ENCODE measurements around the gene ROBO1. TPM values are rescaled to one million over a fixed set of nuclear protein-coding genes. Genes with fewer than 3 reads are reported as not detected.
"Not testable (repeated sequence)": the region's sequence is repeated elsewhere in the genome, so short reads cannot be mapped to it uniquely, and the experiment has no call there.

Gene ROBO1
- total RNA-seq, 1 donor from 2014 or later: 7.1 TPM

DNA sequence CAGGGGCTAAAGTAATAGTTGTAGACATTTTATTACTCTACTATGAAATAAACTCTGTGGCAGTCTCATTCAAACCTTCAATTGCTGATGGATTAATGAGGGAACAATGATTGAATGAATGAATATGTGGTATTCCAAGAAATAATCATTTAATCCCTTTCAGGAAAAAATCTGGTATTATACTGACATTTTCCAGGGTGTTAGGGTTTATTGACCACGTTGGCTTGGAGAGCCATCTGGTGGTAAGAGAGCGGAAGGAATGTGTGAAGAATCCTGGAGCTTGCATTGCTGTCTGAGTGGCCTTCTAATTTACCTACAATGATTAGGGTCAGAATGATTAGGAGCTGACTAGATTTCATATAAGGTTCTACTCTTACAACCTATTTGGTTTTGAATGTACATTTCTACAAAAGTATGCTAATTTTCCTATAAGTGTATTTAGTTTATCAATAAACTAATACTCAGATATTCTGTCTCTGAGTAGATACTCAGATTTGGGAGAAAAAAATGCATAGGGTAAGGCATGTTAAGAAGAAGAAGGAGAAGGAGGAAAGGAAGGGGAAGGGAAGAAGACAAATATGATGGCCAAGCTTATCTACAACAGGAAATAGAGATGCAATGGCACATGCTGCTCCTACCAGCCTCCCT, 249.9 kb downstream of the ROBO1 start:
- Histone ChIP-seq H3K4me1 (peaks cover 5% of the 10 kb centered on the region), H3K4me3 (no peak overlapping the region), H3K27ac (replicated peaks) (no peak overlapping the region), H3K36me3 (no peaks in the 10 kb centered on the region), H3K27me3 (ENCODE audit: low read depth) (no peaks in the 10 kb centered on the region), H3K9me3 (replicated peaks) (no peaks in the 10 kb centered on the region)
- no peak for DNase-seq
- TF ChIP-seq, protein P1, sequence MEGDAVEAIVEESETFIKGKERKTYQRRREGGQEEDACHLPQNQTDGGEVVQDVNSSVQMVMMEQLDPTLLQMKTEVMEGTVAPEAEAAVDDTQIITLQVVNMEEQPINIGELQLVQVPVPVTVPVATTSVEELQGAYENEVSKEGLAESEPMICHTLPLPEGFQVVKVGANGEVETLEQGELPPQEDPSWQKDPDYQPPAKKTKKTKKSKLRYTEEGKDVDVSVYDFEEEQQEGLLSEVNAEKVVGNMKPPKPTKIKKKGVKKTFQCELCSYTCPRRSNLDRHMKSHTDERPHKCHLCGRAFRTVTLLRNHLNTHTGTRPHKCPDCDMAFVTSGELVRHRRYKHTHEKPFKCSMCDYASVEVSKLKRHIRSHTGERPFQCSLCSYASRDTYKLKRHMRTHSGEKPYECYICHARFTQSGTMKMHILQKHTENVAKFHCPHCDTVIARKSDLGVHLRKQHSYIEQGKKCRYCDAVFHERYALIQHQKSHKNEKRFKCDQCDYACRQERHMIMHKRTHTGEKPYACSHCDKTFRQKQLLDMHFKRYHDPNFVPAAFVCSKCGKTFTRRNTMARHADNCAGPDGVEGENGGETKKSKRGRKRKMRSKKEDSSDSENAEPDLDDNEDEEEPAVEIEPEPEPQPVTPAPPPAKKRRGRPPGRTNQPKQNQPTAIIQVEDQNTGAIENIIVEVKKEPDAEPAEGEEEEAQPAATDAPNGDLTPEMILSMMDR (IDR thresholded peaks at IDR 0.05; ENCODE audit: borderline replicate concordance): peak; percentile 32
- intact Hi-C loops (cut with micrococcal nuclease): no loop called here

DNA sequence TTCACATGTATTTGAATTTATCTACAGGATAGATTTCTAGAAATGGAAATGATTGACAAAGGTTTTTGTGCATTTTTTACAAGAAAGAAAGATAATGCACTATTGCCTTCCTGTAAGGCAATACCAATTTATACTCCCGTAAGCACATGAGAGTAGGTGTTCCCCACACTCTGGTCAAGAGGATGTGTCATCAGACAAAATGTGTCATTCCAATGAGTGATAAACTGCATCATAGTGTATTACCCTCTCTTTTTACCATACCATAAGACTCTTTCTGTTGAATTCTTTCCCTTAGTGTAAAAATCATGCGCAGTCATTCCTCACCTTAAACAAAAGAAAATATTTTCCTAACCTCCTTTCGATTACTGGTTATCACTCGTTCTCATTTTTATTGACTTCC, 251.0 kb downstream of the ROBO1 start:
- H3K27ac ChIP-seq (replicated peaks): no peak overlapping the region
- intact Hi-C loops (cut with micrococcal nuclease): no loop called here
- no peak for DNase-seq
- H3K4me1 ChIP-seq: peaks cover 5% of the 10 kb centered on the region
- TF ChIP-seq, protein P1 (IDR thresholded peaks at IDR 0.05; ENCODE audit: borderline replicate concordance): no peak
- no peaks in the 10 kb centered on the region for H3K36me3 ChIP-seq
- H3K9me3 ChIP-seq (replicated peaks): no peaks in the 10 kb centered on the region
- H3K4me3 ChIP-seq: no peak overlapping the region
- H3K27me3 ChIP-seq (ENCODE audit: low read depth): no peaks in the 10 kb centered on the region

DNA sequence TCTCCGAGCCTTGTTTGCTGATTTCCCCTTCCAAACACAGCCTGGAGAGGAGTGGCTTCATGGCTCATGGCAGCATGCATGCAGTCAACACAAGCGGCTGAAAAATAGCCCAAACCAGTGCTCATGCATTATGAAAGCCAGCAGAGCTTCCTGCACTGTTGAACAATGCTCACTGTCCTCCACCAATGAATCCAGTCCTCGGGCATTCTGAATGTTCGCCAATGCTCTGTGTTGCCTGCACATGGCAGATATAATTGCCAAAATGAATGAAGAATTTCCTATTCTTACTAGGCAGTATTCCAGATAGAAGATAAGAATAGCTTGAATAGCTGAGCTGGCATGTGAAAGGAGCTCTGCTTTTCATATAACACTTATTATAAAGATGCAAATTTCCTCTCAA, 252.7 kb downstream of the ROBO1 start:
- no peak overlapping the region for H3K4me3 ChIP-seq
- no peaks in the 10 kb centered on the region for H3K27me3 ChIP-seq (ENCODE audit: low read depth)
- H3K4me1 ChIP-seq: peaks cover 5% of the 10 kb centered on the region
- H3K36me3 ChIP-seq: no peaks in the 10 kb centered on the region
- DNase-seq: no peak
- TF ChIP-seq, protein P1 (IDR thresholded peaks at IDR 0.05; ENCODE audit: borderline replicate concordance): no peak
- intact Hi-C loops (cut with micrococcal nuclease): no loop called here
- H3K27ac ChIP-seq (replicated peaks): no peak overlapping the region
- no peaks in the 10 kb centered on the region for H3K9me3 ChIP-seq (replicated peaks)

DNA sequence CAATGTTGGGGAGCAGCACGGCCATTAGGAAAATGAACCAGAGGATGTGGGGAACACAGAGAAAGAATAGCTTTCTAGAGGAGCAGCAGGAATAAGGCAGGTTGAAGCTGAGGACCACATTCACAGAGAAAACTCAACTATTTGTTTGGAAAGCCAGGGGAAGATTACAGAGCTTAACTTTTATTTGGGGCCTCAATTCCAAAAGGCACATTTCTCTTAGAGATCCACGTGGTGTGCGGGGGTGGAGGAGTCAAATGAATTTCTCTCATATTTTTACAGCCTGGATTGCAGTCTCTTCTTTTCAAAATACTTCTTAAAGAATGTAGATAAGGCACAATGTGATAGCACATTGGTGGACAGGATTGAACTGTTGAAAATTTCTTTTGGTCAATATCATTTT, 253.7 kb downstream of the ROBO1 start:
- intact Hi-C loops (cut with micrococcal nuclease): no loop called here
- no peaks in the 10 kb centered on the region for H3K9me3 ChIP-seq (replicated peaks)
- H3K27ac ChIP-seq (replicated peaks): no peak overlapping the region
- DNase-seq: no peak
- peaks cover 5% of the 10 kb centered on the region for H3K4me1 ChIP-seq
- no peak overlapping the region for H3K4me3 ChIP-seq
- TF ChIP-seq, protein P1 (IDR thresholded peaks at IDR 0.05; ENCODE audit: borderline replicate concordance): no peak
- H3K27me3 ChIP-seq (ENCODE audit: low read depth): no peaks in the 10 kb centered on the region
- H3K36me3 ChIP-seq: no peaks in the 10 kb centered on the region

DNA sequence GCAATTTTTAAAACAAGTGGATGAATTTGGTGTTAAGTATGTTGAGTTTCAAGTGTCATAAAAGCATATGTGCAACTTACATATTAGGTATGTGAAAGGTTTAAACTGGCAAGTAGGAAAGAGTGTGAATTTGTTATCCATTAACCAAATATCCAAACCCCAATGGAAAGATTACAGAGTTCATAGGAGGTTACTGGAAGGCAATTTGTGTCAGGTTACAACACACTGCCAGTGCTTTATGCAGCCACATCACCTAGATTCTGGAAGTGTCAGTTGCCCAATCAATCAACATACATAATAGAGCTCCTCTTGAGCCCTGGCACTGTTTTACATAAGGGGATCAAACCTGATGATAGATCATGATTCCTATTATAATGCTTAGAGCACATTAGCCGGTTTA, 261.0 kb downstream of the ROBO1 start:
- no peaks in the 10 kb centered on the region for H3K27me3 ChIP-seq (ENCODE audit: low read depth)
- TF ChIP-seq, protein P1 (IDR thresholded peaks at IDR 0.05; ENCODE audit: borderline replicate concordance): no peak
- H3K4me1 ChIP-seq: no peaks in the 10 kb centered on the region
- no peak overlapping the region for H3K27ac ChIP-seq (replicated peaks)
- no peak overlapping the region for H3K4me3 ChIP-seq
- DNase-seq: no peak
- intact Hi-C loops (cut with micrococcal nuclease): no loop called here
- H3K9me3 ChIP-seq (replicated peaks): peaks cover 4% of the 10 kb centered on the region
- H3K36me3 ChIP-seq: no peaks in the 10 kb centered on the region

- DNase-seq; H3K4me1 ChIP-seq; H3K9me3 ChIP-seq (replicated peaks); H3K27me3 ChIP-seq (ENCODE audit: low read depth); H3K4me3 ChIP-seq; H3K36me3 ChIP-seq; H3K27ac ChIP-seq (replicated peaks); intact Hi-C loops (cut with micrococcal nuclease): not testable (repeated sequence)
Observed at GRCh38 chr3:79502216-79502681, 265.5 kb downstream of the ROBO1 start.

Data from left ventricle myocardium inferior (tissue), 1 donor.